Muscle of back (tissue), 13 donors: ENCODE data around the gene TMEM14C. TPM values are rescaled to one million over a fixed set of nuclear protein-coding genes. Genes with fewer than 3 reads are reported as not detected.
A peak's percentile ranks its signal among the peaks of the same experiment; 100 is the strongest.

ENCODE experiments used
- DNase-seq, 3 donors: peaks; one replicate each; pipeline versions ENCODE4 v3.0.0 to v3.0.0-alpha.2; 2013
- long read RNA-seq, 9 donors: transcript quantifications; one replicate each; lab custom pipeline, GENCODE V29; 2026
- polyA plus RNA-seq, 10 donors: library from polyadenylated mRNA; unstranded; fragments of 120-200 nt; gene quantifications; one replicate each; pipeline ENCODE4 v1.2.1, GENCODE V29; 2013; ENCODE audit not compliant: insufficient read length in 10 of 10

Gene TMEM14C
- 100 to 1,000 TPM in 9 of 10 donors, 10 to 100 TPM in 1; 99.6 to 119 (median 106) TPM for polyA plus RNA-seq
- long read RNA-seq, donor 1, transcript TMEM14C-201 (6 exons, 1,113 nt): major isoform, 50 of 68 reads
- long read RNA-seq, donor 1, partial matches to known transcripts: 15 of 68 reads
- long read RNA-seq, donor 1, other reads (novel, unspliced or antisense): 0 of 68 reads
- long read RNA-seq, donor 2, transcript TMEM14C-201 (6 exons, 1,113 nt): major isoform, 42 of 55 reads
- long read RNA-seq, donor 2, partial matches to known transcripts: 13 of 55 reads
- long read RNA-seq, donor 2, other reads (novel, unspliced or antisense): 0 of 55 reads
- long read RNA-seq, donor 3: 0 reads
- long read RNA-seq, donor 4, transcript TMEM14C-201 (6 exons, 1,113 nt): major isoform, 45 of 61 reads
- long read RNA-seq, donor 4, partial matches to known transcripts: 15 of 61 reads
- long read RNA-seq, donor 4, other reads (novel, unspliced or antisense): 0 of 61 reads
- long read RNA-seq, donor 5, transcript TMEM14C-201 (6 exons, 1,113 nt): major isoform, 83 of 109 reads
- long read RNA-seq, donor 5, partial matches to known transcripts: 21 of 109 reads
- long read RNA-seq, donor 5, other reads (novel, unspliced or antisense): 0 of 109 reads
- long read RNA-seq, donor 6, transcript TMEM14C-201 (6 exons, 1,113 nt): major isoform, 76 of 103 reads
- long read RNA-seq, donor 6, partial matches to known transcripts: 25 of 103 reads
- long read RNA-seq, donor 6, other reads (novel, unspliced or antisense): 0 of 103 reads
- long read RNA-seq, donor 7, transcript TMEM14C-201 (6 exons, 1,113 nt): major isoform, 33 of 49 reads
- long read RNA-seq, donor 7, partial matches to known transcripts: 13 of 49 reads
- long read RNA-seq, donor 7, other reads (novel, unspliced or antisense): 0 of 49 reads
- long read RNA-seq, donor 8, transcript TMEM14C-201 (6 exons, 1,113 nt): major isoform, 51 of 70 reads
- long read RNA-seq, donor 8, partial matches to known transcripts: 18 of 70 reads
- long read RNA-seq, donor 8, other reads (novel, unspliced or antisense): 0 of 70 reads
- long read RNA-seq, donor 9, transcript TMEM14C-201 (6 exons, 1,113 nt): major isoform, 5 of 6 reads
- long read RNA-seq, donor 9, partial matches to known transcripts: 0 of 6 reads
- long read RNA-seq, donor 9, other reads (novel, unspliced or antisense): 0 of 6 reads

DNA sequence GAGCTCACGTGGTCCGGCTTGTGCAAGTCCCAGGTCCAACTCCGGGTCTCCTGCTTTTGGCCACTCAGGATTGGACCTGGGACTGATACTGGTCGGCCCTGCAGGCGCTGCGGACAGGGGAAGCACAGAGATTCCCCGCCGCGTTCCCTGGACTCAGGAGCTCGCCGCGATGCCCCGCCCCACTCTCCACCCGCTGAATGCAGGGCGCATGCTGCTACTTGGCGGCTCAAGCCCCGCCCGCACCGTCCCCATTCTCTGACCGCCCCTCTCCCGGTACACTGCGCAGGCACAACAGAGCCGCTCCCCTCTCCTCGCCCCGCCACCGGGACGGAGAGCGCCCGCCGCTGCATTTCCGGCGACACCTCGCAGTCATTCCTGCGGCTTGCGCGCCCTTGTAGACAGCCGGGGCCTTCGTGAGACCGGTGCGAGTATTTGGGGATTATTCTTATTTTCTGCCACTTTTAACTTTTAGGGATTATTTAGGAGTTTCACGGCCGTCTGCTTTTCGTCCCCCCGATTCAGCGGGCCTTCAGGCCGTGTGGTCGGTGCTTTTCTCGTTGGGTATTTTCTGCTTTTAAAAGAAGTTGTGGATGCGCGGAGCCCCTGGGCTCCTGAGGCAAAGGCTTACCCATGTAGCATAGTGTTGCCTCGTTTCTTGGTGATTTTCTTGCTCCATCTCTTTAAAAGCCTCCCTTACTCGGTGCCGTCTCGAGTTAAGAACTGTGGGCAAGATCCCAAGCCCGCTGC is at the start of gene TMEM14C:
TMEM14C (plus strand) TSS at position 251 of the 747 bp plus-strand sequence. CDS start 1,544 bp downstream, outside the sequence.
- DNase-seq: peak; percentile 97 to 99 (median 98)

DNA sequence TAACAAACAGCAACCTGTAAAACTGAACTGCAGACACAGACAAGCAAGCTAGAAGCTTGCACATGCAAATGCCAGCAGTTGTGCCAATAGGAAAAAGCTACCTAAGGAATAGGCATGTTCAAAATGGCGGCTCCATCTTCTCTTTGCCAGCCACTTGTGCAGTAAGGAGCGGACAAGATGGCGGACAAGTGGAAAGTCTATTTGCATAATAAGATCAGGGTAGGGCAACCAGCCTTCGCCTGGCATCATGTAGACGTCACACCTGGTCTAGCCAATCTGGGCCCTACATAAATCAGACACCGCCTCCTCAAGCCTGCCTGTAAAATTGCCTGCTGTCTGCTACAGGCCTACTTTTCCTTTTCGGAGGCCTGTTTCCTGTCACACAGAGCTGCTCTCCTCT is 46.5 kb upstream of the TMEM14C start:
- no peak for DNase-seq

GRCh38 chr6:10678456-10678855 is 44.4 kb upstream of the TMEM14C start:
- DNase-seq: no peak

DNA sequence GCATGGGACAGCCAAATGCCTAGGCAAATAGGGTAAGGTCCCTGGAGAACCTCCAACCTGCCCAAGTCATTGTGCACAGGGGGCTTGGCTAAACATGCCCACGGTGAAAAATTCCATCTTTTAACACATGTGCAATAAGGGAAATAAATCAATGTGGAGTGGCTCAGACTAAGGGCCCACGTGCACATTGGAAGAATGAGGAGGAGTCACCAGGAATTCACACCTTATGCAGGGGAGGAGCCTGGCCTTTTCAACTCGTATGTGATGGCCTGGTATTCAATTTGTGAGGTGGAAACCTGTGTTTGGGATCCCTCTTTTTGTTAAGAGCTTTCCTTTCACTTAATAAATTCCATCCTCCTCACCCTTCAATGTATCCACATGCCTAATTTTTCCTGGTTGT is 41.1 kb upstream of the TMEM14C start:
- DNase-seq: no peak

DNA sequence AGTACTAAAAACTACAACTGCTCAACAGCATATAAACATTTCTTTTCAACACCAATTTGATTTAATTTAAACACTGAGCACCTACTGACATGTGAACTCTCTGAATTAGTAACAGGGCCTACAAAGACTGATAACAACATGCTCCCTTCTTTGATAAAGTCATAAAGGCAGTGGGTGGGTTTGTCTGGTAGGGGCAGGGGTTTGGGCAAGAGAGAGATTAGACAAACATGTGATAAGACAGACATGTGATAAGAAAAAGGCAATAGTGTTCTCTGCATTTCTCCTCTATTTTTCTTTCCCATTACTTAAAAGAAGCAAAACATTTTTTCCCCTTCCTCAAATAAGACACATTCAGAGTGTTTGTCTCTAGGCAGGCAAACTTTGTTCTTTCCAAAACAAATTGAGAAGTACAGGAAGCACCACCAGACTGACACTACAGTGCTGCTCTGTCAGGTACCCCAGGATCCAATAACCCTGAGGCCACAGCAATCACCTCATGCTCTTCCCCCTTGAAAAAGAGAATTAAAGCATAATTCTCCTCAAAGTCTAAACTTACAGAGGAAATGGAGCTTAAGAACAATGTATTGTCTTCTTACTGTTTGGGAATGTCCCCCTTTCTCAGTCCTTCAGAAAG is 40.4 kb upstream of the TMEM14C start:
- no peak for DNase-seq

- DNase-seq: no peak
These were observed 38.3 kb upstream of the TMEM14C start for GRCh38 chr6:10684618-10685017.

DNA sequence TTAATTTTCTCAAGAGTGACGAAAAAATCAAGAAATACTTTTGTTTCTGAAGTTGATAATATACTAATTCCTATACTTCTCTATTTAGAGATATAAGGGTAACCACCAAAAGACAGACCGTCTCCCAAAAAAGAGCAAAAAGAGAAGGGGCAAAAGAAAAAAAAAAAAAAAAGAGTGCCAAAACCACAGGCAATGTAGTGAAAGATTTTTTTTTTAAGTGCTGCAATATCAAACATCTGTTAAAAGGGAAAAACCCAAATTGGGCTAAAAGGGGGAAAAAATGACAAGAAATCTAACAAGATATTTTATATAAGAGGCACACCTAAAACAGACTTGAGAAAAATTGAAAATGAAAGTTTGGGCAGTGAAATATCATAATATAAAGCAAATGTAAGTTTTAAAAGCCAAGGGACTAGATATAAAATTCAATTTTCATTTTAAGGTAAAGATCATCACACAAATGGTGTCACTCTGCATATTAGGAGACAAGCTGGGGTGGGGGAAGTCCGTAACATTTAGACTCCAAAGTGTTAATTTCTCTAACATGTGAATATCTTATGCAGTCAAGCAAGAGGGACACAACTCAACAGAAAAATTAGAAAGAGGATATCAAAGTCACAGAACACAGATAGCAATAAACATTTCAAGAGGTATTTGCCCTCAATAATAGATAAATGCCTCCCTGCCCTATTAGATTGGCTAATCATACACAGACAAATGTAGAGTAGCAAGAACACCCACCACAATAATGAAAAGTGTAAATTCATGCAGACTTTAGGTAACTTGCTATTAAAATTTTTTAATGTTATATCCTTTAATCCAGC is 37.6 kb upstream of the TMEM14C start:
- no peak for DNase-seq

DNA sequence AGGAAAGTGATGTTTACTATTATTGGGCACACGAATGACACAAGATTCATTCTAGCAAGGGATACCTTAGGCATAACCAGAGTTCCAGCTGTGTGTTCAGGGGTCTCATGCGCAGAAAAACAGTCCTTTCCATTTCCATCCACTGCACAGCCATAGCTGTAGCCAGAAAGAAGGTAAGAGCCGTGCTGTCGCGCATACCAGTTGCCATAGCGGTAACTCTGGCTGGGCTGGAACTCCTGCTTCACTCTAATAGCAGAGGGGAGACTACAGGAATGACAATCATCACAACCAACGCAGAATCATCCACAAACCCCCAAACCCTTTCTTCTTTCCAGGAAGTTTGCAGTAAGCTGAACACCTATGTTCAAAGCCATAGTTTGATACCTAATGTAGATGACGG is 36.0 kb upstream of the TMEM14C start:
- DNase-seq: no peak

GRCh38 chr6:10687582-10687981 is 35.3 kb upstream of the TMEM14C start:
- no peak for DNase-seq

DNA sequence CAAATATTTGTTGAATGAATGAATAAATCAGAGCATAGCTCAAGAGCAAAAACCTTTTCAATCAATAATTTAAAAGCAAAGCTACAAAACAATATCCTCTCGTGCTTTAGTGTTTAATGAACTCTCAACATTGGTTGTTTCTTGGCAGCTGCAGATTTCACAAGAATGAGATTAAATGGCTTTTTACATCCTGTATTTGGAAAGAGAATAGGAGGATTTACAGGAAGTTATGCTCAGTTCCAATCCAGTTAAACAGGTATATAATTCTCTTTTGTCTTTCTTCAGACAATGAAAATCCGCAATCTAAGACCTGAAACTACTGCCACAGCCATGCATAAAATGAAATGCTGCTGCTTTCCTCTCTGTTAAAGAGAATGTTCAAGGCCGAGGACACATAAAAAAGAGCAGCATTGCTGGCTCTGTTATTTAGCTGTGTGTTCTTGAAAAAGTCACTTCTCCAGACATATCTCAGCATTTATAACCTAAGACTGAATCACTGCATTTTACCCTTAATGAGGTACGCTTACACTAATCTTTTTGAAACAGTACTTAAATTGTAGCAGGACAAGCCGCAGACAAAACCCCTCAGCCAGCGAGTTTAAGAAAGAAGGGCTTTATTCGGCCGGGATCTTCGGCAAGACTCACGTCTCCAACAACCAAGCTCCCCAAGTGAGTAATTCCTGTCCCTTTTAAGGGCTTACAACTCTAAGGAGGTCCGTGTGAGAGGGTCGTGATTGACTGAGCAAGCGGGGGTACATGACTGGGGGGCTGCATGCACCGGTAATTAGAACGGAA is 32.0 kb upstream of the TMEM14C start:
- DNase-seq: no peak

DNA sequence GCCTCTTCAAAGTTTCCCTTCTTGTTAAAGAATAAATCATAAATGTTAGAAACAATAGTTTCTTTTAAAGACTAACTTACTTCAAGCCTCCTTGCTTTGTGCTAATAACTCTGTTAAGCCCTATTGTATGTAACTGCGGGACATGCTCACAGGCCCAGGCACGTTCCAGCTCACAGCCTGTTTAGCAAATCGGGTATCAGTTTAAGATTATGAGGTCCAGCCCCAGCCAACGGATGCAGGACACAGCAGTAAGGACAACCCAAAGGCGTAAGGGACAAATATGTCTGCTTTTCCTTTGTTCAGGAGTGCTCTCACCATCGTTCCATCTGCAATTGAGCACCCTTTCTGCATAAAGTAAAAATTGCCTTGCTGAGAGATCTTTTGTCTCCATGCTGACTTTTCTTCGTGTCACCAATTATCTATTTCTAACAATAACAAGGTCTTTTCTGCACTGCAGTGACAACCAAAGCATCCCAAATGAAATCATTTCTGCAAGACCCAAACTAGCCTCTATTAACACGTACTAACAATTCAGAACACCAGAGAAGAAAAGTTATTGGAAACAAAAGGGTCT is 29.8 kb upstream of the TMEM14C start:
- no peak for DNase-seq

- peak; percentile 94 to 99 (median 97) for DNase-seq
These were observed 28.4 kb upstream of the TMEM14C start, which contains the start of the genes C6orf52 and PAK1IP1 for GRCh38 chr6:10694302-10695085. TSS of gene C6orf52 (minus strand) at chr6:10694616. CDS start at chr6:10687550, 7,066 bp downstream. TSS of gene PAK1IP1 (plus strand) at chr6:10694972. CDS start at chr6:10694986, 14 bp downstream.

GRCh38 chr6:10695086-10695657 is 27.7 kb upstream of the TMEM14C start:
- peak in 1 of 3 donors; percentile 1 for DNase-seq

DNA sequence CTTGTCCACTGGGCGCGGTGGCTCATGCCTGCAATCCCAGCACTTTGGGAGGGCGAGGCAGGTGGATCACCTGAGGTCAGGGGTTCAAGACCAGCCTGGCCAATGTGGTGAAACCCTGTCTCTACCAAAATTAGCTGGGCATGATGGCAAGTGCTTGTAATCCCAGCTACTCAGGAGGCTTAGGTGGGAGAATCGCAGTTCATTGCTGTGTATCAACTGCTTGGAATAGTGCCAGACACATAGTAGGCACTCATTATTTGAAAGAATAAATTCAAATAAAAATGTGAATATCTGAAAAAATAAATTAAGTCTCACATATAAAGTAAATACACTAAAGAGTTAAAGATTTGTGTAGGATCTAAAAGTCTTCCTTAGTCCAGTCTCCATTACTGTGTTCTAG is 26.2 kb upstream of the TMEM14C start:
- DNase-seq: no peak

GRCh38 chr6:10713962-10714361 is 8.9 kb upstream of the TMEM14C start:
- no peak for DNase-seq

DNA sequence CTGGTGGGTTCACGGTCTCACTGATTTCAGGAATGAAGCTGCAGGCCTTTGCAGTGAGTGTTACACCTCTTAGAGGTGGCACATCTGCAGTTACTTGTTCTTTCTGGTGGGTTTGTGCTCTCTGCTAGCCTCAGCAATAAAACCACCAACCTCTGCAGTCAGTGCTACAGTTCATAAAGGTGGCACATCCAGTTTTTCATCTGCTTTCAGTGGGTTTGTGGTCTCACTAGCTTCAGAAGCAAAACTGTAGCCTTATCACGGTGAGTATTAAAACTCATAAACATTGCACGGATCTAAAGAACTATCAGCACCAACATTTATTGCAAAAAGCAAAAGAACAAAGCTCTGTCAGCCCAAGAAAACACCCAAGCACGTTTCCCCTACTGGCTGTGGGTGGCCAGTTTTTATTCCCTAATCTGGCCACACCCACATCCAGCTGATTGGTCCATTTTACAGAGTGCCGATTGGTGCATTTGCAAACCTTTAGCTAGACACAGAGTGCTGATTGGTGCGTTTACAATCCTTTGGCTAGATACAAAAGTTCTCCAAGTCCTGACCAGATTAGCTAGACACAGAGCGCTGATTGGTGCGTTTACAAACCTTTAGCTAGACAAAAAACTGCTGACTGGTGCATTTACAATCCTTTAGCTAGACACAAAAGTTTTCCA is 3.4 kb upstream of the TMEM14C start:
- peak in 2 of 3 donors; percentile 11 to 17 for DNase-seq

DNA sequence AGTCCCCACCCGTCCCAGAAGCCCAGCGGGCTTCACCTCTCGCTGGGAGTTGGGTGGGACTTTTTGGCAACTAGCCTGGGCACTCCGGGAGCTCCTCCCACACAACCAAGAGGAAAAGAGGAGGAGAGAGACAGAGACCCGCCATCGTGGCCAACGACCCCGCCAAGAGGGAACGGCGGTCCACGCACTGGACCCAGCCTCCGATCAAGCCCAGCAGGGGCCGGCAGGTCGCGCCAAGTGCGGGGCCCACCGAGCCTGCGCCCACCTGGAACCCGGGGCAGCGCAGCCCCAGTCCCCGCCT is 3.0 kb upstream of the TMEM14C start:
- peak; percentile 33 to 68 (median 47) for DNase-seq
